Stimulated activated CD8-positive, alpha-beta memory T cell treated with anti-CD3 and anti-CD28 coated beads, Interleukin-4, amount 100 ng/mL, for 4 hours (primary cell): Measurements from ENCODE around the gene SH2D5.

Source experiments
- DNase-seq, 2 donors: peaks; one replicate each; pipeline ENCODE4 v3.0.0-alpha.2; 2020; ENCODE audit warnings: low read depth in 2 of 2, low spot score in 1 of 2

The SH2D5 gene

DNA sequence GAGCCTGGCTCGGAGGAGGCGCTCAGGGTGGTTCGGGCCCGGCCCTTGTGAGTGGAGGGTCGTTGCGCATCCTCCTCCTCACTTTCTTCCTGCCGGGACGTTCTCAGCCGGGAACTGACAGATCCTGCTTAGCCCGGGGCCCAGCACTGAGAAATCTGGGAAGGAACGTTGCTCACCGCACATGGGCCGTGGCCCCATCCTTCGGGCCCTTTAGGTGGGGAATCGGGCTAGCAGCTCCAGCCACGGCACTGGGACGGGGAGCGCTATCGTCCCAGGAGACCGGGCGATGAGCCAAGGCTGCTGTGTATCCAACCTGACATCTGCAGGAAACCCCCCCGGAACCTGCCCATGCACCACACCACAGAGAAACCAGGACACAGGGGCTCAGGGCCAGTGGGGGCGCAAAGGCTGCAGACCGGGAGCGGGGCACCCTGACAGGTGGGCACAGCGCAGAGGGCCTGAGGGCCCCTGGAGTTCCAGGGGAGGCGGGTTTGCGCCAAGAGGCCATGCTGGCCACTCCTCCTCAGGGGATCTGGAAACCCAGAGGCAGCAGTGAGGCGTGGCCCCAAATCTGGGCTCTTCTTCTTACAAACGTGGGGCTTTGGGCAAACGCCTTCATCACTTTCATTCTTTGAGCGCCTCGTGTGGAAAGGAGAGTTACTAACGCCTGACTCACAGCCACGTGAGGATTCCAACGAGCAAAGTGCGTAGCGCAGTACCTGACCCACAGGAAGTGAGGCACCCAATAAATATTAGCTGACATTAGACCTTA is at the start of gene SH2D5:
TSS of gene SH2D5 (minus strand) at position 116 of the 772 bp plus-strand sequence. CDS start 4,659 bp downstream, outside the sequence.
- peak; percentile 57 to 65 for DNase-seq

- DNase-seq = no peak
Observed at GRCh38 chr1:20775700-20776099, 43.2 kb upstream of the SH2D5 start.

DNA sequence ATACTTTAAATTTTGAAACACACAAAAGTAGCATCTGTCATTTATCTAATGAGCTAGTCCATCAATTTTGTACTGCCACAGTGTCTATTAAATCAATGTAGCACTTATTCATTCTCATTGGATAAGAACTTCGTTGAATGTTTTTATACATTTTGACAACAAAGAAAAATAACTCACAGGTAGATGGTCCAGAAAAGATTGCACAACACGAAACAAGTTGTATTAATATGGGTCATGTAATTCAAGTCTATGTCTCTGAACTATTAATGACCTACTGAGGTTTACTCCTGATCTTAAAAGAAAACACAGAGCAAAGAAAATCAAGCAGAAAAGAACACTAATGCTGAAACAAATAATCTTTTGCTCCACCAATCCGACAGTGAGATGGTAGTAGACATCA is 39.3 kb upstream of the SH2D5 start:
- DNase-seq = no peak

DNA sequence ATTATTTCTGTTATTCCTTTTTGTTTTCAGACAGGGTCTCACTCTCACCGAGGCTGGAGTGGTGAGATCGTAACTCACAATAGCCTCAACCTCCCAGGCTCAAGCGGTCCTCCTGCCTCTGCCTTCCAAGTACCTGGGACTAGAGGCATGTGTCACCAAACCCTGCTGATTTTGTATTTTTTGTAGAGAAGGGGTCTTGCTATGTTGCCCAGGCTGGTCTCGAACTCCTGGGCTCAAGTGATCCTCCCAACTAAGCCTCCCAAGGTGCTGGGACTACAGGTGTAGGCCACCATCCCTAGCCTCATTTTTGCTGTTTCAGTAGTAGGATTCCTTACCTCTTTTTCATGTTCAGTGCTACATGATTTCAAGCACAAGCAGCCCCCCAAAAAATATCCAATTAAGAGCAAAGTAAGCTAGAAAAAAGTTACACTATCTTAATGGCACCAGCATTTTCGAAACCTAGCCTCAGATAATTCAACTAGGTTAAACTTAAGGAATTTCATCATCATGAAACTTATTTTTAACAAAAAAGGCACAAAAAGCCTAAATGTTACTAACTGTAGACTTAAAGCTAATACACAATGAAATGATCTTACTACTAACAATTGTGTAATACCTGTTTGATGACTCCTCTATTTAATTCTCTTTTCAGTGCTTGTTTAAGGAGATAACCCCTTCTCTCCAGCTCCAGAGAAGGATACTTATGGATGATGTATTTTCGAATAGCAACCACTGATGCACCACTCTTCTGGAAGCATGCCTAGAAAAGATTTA is 38.0 kb upstream of the SH2D5 start:
- no peak for DNase-seq

GRCh38 chr1:20767271-20767670 is 34.8 kb upstream of the SH2D5 start:
- no peak for DNase-seq

GRCh38 chr1:20763417-20763816 is 30.9 kb upstream of the SH2D5 start:
- no peak for DNase-seq

GRCh38 chr1:20760322-20760721 is 27.8 kb upstream of the SH2D5 start:
- no peak for DNase-seq

GRCh38 chr1:20753589-20753988 is 21.1 kb upstream of the SH2D5 start:
- DNase-seq = no peak

- no peak for DNase-seq
Observed at GRCh38 chr1:20751462-20751990, 19.0 kb upstream of the SH2D5 start.

DNA sequence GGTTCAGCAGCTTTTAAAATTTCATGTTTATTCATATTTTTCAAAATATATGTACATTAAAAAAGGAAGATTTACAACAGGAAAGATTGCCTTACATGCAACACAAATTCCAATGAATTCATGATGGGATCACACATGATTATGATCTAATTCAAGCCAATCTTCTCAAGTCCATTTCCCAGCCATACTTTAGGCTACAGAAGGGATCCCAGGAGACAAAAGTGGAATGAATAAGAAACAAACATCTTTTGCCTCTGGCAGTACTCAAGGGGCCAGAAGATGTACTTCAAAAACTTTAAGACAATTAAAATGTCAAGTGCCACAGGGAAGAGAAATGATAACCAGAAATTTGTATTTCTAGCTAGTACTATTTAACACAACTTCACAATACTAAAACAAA is 10.2 kb upstream of the SH2D5 start:
- no peak for DNase-seq

DNA sequence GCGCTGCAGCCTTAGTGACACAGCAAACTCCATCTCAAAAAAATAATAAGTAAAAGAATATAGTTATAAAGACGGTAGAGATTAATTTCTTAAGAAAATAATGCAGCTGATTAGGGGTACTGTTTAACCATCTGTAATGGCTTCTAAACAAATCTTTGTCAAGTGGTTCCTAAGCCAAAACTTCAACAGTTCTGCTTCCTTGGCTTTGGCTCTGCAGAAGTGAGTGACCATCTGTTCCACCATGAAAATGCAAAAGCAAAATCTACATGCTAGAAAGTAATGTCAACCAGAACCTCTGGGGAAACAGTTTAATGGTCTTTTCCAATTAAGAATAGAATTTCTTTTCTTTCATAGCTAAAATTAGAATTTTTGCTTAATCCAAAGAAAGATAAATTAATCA is 8.3 kb upstream of the SH2D5 start:
- DNase-seq = no peak

GRCh38 chr1:20739225-20739624 is 6.7 kb upstream of the SH2D5 start:
- no peak for DNase-seq

DNA sequence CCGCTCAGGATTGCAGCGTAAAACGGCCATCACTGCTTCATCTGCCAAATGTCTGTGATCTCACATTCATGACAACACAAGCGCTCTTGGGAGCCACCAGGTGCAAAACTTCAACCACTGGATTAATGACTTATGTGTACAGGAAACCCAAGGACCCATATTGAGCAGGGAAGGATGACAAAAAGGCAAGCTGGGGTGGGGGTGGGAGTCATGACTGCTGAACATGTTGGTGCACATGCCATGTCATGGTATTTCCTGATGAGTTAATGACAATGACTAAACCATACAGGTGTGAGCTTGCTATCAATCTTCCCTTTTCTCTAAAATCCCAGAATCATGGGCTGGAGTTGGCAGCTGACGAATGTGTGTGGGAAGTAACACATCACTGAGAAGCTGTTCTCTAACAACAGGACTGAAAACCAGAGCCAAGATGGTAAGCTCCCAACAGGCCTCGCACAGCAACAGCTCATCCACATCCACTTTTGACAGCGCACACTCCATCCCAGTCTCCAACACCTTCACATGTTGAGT is 3.1 kb upstream of the SH2D5 start:
- DNase-seq = no peak

GRCh38 chr1:20733360-20733975 is 965 bp upstream of the SH2D5 start:
- no peak for DNase-seq

DNA sequence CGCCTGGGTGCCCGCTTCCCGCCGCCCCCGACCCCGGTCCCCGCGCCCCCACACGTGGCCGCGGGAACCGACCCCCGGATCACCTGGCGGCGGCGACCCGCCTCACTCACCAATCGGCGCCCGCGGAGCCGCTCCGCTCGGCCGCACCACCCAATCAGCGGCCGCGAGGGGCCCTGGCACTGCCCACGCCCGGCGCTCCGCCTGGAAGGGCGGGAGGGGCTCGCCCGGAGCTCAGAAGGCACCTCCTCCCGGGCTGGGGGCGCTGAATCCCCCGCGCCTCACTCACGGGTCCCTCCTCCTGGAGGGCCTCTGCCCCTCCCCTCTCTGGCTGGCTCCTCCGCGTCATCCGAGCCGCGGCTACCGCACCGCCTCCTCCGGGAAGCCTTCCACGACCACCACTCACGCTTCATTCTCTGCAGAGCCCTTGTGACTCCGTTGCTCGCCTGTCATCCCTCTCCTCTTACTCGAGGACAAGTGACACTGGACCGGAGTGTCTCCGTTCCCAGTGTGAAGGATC is 374 bp downstream of the SH2D5 start:
- peak in 1 of 2 donors; percentile 45 for DNase-seq

DNA sequence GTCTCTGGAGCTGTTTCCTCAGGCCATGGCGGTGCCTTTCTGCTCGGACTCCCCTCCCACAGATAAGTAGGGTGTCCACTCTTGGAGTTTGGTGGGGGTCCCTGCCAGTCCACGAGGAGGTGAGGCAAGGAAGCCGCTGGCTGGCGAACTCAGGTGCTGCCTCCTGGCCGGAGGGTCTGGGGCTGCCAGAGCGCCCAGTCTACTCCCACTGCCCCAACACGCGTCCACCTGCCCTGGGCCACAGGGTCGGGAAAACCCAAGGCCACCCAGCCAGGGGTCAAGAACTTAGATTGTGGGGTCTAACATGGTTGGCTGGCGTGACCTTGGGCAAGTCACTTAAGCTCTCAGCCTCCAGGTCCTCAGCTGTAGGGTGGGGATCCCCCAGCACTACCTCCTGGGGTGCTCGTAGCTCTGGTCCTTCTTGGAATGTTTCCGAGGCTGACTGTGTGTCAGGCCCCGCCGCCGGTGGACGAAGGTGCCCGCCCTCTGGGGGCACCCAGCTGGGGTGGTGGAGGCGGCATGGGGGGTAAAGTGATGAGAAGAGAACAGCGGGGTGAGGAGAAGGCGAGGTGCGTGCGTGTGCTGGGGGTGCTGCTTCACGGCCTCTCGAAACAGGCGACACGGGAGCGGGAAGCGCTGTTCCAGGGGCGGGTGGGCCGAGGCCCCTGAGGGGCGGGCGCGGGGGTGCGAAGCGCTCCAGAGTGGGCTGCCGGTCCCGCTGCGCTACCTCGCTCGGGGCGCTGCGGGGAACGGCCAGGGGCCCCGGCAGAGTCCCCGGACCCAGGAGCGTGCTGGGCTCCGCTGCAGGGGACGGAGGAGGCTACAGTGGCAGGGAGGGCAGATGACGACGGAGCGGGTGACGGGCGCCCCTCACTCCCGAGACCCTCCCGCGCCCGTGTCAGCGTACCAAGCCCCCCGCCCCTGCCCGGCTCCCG is 1.2 kb downstream of the SH2D5 start:
- DNase-seq = no peak

DNA sequence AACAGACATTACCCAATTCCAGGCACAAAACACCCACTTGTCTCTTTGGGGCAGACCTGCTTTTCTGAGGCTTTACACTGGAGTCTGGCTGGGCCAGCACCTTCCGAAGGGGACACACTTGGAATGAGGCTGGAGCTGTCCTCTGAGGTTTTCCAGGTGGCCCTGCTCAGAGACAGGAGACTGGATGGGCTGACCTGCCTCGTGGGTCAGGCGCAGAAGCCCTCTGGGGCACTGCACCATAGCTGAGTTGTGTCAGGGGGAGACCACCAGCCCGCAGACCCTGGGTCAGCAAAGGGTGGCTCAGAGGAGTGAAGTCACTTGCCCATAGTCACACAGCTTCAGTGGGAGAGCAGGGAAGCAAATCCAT is 1.8 kb downstream of the SH2D5 start:
- DNase-seq = no peak

- DNase-seq = no peak
Observed at GRCh38 chr1:20729990-20730689, 2.4 kb downstream of the SH2D5 start.

DNA sequence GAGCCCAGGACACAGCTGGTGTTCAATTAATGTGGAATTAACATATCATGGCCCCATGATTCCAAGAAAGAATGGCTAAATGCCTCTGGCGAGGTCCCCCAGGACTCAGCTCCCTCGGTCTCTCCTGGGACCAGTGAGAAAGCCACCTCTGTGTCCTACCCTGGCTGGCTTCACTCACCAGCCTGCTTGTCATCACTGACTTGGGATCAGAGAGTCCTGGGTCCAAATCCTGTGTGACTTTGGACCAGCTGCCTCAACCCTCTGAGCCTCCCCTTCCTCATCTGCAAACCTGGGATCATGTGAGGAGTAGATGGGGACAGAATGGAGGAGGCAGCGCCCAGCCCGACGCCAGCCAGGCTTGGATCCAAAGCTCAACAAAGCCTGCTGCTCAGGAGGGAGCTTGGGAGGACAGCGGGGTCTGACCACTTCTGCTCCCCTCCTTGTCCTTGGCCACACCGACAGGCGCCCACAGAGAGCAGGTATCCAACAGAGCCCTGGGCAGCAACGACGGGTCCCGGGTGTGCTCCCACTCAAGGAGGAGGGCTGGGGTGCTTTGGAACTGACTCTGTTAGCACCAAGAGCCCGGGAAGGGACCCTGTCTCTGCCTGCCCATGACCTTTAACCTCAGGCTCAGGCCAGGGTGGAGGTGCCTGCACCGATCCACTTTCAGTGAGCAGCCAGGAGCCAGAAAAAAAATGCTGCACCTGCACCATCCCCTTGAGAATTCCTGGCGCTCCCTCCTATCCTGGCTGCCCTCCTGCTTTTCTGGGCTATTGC is 3.2 kb downstream of the SH2D5 start:
- no peak for DNase-seq
